SU-DHL-6 (cell line): ENCODE results near the gene RTN4R.
"Not testable (repeated sequence)": the region's sequence is repeated elsewhere in the genome, so short reads cannot be mapped to it uniquely, and the experiment has no call there.

Experiments used
- H2AFZ ChIP-seq: fragments of 200-600 bp; sonication (generic); 2 replicates; pipeline ENCODE4 v1.6.1; 2014; ENCODE audit warnings: low read depth, mild to moderate bottlenecking, moderate library complexity, mixed read lengths, antibody characterized with exemption, low read length; ENCODE audit not compliant: severe bottlenecking
- H3F3A ChIP-seq: fragments of 200-600 bp; shearing (Covaris generic); 2 replicates; pipeline ENCODE4 v1.6.0; 2016; ENCODE audit warnings: antibody characterized with exemption, mild to moderate bottlenecking; ENCODE audit not compliant: insufficient read depth
- H3K27ac ChIP-seq: fragments of 200-600 bp; sonication (generic); 2 replicates; pipeline ENCODE4 v1.5.1; 2016; ENCODE audit warnings: low read depth, mild to moderate bottlenecking, low read length, moderate library complexity, mixed read lengths
- H3K27me3 ChIP-seq: fragments of 200-600 bp; sonication (generic), shearing (Covaris generic); 2 replicates; pipeline ENCODE4 v1.6.0; 2014; ENCODE audit warnings: mild to moderate bottlenecking, low read length
- H3K36me3 ChIP-seq: fragments of 200-600 bp; sonication (generic); 2 replicates; pipeline ENCODE4 v1.6.1; 2014; ENCODE audit warnings: mild to moderate bottlenecking, low read length, mixed read lengths
- H3K4me2 ChIP-seq: fragments of 300-600, 200-600 bp; shearing (Covaris generic), sonication (generic); 2 replicates; pipeline ENCODE4 v1.6.0; 2014; ENCODE audit warnings: low read length, low read depth, mild to moderate bottlenecking; ENCODE audit not compliant: poor library complexity, severe bottlenecking
- H3K4me3 ChIP-seq: fragments of 200-600 bp; sonication (generic); 2 replicates; pipeline ENCODE4 v1.5.1; 2014; ENCODE audit warnings: antibody characterized with exemption, low read length, mild to moderate bottlenecking, mixed read lengths; ENCODE audit not compliant: insufficient read depth, poor library complexity, severe bottlenecking
- H3K79me2 ChIP-seq: fragments of 200-600 bp; sonication (generic); 2 replicates; pipeline ENCODE4 v1.6.1; 2014; ENCODE audit warnings: mild to moderate bottlenecking, low read length, moderate library complexity; ENCODE audit not compliant: insufficient read depth
- H3K9ac ChIP-seq: fragments of 200-600 bp; sonication (generic); 2 replicates; pipeline ENCODE4 v1.7.0; 2014; ENCODE audit warnings: mild to moderate bottlenecking, low read length
- H3K9me2 ChIP-seq: fragments of 200-600 bp; sonication (generic); replicated peaks from 2 replicates; pipeline ENCODE4 v1.6.1; 2014; ENCODE audit warnings: low read length; ENCODE audit not compliant: insufficient read depth
- H3K9me3 ChIP-seq: fragments of 200-600 bp; sonication (generic); 2 replicates; pipeline ENCODE4 v1.6.1; 2014; ENCODE audit warnings: low read length, mixed read lengths; ENCODE audit not compliant: insufficient read depth
- H4K20me1 ChIP-seq: fragments of 200-600 bp; sonication (generic); 2 replicates; pipeline ENCODE4 v1.6.1; 2014; ENCODE audit warnings: low read depth, mild to moderate bottlenecking, antibody characterized with exemption, low read length, moderate library complexity, mixed read lengths
- CTCF ChIP-seq: fragments of 200-600 bp; sonication (generic); IDR thresholded peaks from one replicate; pipeline ENCODE4 v1.5.1; 2017; ENCODE audit warnings: antibody characterized with exemption, mild to moderate bottlenecking, low read length, moderate library complexity; ENCODE audit not compliant: insufficient read depth, poor library complexity, severe bottlenecking
- EZH2phosphoT487 ChIP-seq: fragments of 200-600 bp; sonication (generic), shearing (Covaris generic); conservative IDR thresholded peaks from 2 replicates; pipeline ENCODE4 v1.6.1; 2018; ENCODE audit warnings: mild to moderate bottlenecking, antibody characterized with exemption, low read length, moderate library complexity, mixed read lengths

The RTN4R gene

GRCh38 chr22:20282901-20283673 lies 15.0 kb upstream of the RTN4R start:
- H3F3A ChIP-seq, result no peaks in the 10 kb centered on the region
- no peak overlapping the region for H3K27ac ChIP-seq
- no peak overlapping the region for H3K4me2 ChIP-seq
- no peaks in the 10 kb centered on the region for H4K20me1 ChIP-seq
- H3K27me3 ChIP-seq, result no peaks in the 10 kb centered on the region
- H3K4me3 ChIP-seq, result no peak overlapping the region
- H3K9me3 ChIP-seq, result no peaks in the 10 kb centered on the region
- no peaks in the 10 kb centered on the region for H3K79me2 ChIP-seq
- H3K9me2 ChIP-seq, result no peaks in the 10 kb centered on the region
- no peak overlapping the region for H2AFZ ChIP-seq
- H3K9ac ChIP-seq, result no peak overlapping the region
- TF ChIP-seq CTCF, result no peak
- TF ChIP-seq EZH2phosphoT487, result no peak
- H3K36me3 ChIP-seq, result no peaks in the 10 kb centered on the region

GRCh38 chr22:20281891-20282290 lies 13.8 kb upstream of the RTN4R start:
- H3K27me3 ChIP-seq, result no peaks in the 10 kb centered on the region
- no peaks in the 10 kb centered on the region for H3K9me3 ChIP-seq
- H3K4me2 ChIP-seq, result no peak overlapping the region
- H3K9me2 ChIP-seq, result no peaks in the 10 kb centered on the region
- no peak overlapping the region for H3K9ac ChIP-seq
- no peaks in the 10 kb centered on the region for H3K79me2 ChIP-seq
- H4K20me1 ChIP-seq, result no peaks in the 10 kb centered on the region
- H3K36me3 ChIP-seq, result no peaks in the 10 kb centered on the region
- no peak overlapping the region for H2AFZ ChIP-seq
- H3K4me3 ChIP-seq, result no peak overlapping the region
- no peaks in the 10 kb centered on the region for H3F3A ChIP-seq
- no peak overlapping the region for H3K27ac ChIP-seq
- TF ChIP-seq EZH2phosphoT487 (no peak), CTCF (no peak)

GRCh38 chr22:20281473-20281872 lies 13.4 kb upstream of the RTN4R start:
- not testable (repeated sequence) for H3K79me2 ChIP-seq, H3K9me2 ChIP-seq, H3K9ac ChIP-seq, H3K4me3 ChIP-seq, H3K27me3 ChIP-seq, H2AFZ ChIP-seq, H4K20me1 ChIP-seq, H3K36me3 ChIP-seq, H3K4me2 ChIP-seq, H3K9me3 ChIP-seq, H3K27ac ChIP-seq, H3F3A ChIP-seq

DNA sequence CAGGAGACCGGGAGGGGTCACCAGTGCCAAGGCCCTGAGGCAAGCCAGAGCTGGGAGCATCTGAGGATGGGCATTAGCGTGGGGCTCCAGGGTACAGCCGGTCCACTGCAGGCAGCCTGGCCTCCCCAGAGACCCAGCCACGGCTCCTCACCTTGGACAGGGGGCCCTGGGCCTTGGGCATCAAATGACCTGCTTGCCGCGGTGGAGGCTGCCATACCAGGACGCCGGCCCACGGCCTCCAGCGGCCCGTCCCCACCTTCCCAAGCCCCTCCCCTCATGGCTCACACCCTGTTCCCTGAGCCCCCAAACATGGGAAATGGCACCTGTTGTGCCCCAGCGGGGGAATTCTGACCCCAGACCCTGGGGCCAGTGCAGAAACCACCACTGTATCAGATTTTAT lies 12.7 kb upstream of the RTN4R start:
- Histone ChIP-seq H3K27me3 (no peaks in the 10 kb centered on the region), H3F3A (no peaks in the 10 kb centered on the region), H3K79me2 (no peaks in the 10 kb centered on the region), H4K20me1 (no peaks in the 10 kb centered on the region), H2AFZ (no peak overlapping the region), H3K4me2 (no peak overlapping the region), H3K4me3 (no peak overlapping the region), H3K9me3 (no peaks in the 10 kb centered on the region), H3K27ac (no peak overlapping the region), H3K9ac (no peak overlapping the region), H3K9me2 (no peaks in the 10 kb centered on the region), H3K36me3 (no peaks in the 10 kb centered on the region)
- TF ChIP-seq CTCF, result no peak
- TF ChIP-seq EZH2phosphoT487, result no peak

- H2AFZ ChIP-seq, H3K27me3 ChIP-seq, H3F3A ChIP-seq, H4K20me1 ChIP-seq, H3K36me3 ChIP-seq, H3K79me2 ChIP-seq, H3K4me3 ChIP-seq, H3K4me2 ChIP-seq, H3K9me3 ChIP-seq, H3K27ac ChIP-seq, H3K9me2 ChIP-seq, H3K9ac ChIP-seq: not testable (repeated sequence)
These were observed 12.0 kb upstream of the RTN4R start for GRCh38 chr22:20280163-20280562.
